IMR-90 (cell line): ENCODE measurements around the gene KATNIP.

Experiments used
- BHLHE40 ChIP-seq: fragments of 150-350 bp; IDR thresholded peaks from 2 replicates; pipeline ENCODE4 v1.6.1; 2016; ENCODE audit warnings: mild to moderate bottlenecking, low read depth, low read length
- CHD1 ChIP-seq: IDR thresholded peaks from 2 replicates; pipeline ENCODE4 v1.6.1; 2012; ENCODE audit warnings: low read depth, low read length, improper control_type of control experiment
- CTCF ChIP-seq: conservative IDR thresholded peaks from 2 replicates; pipeline ENCODE4 v1.5.1; 2012; ENCODE audit warnings: mild to moderate bottlenecking, low read depth, low read length, improper control_type of control experiment
- FOS ChIP-seq: fragments of 150-350 bp; IDR thresholded peaks from 2 replicates; pipeline ENCODE4 v1.6.1; 2016; ENCODE audit warnings: low read depth, low read length
- MAZ ChIP-seq: IDR thresholded peaks from 2 replicates; pipeline ENCODE4 v1.6.1; 2012; ENCODE audit warnings: low read depth, mild to moderate bottlenecking, low read length, improper control_type of control experiment, moderate library complexity, borderline replicate concordance
- MXI1 ChIP-seq: IDR thresholded peaks from 2 replicates; pipeline ENCODE4 v1.6.1; 2012; ENCODE audit warnings: low read depth, mild to moderate bottlenecking, low read length, moderate library complexity, borderline replicate concordance
- POLR2A ChIP-seq: IDR thresholded peaks from 2 replicates; pipeline ENCODE4 v1.6.1; 2012; ENCODE audit warnings: mild to moderate bottlenecking, low read depth, low read length
- RAD21 ChIP-seq: IDR thresholded peaks from 2 replicates; pipeline ENCODE4 v1.6.1; 2012; ENCODE audit warnings: low read length, improper control_type of control experiment
- RCOR1 ChIP-seq: IDR thresholded peaks from 2 replicates; pipeline ENCODE4 v1.6.1; 2012; ENCODE audit warnings: mild to moderate bottlenecking, low read length, improper control_type of control experiment; ENCODE audit not compliant: insufficient replicate concordance
- RFX5 ChIP-seq: IDR thresholded peaks from 2 replicates; pipeline ENCODE4 v1.8.0; 2012; ENCODE audit warnings: low read depth, mild to moderate bottlenecking, low read length, moderate library complexity
- SMC3 ChIP-seq: fragments of 150-350 bp; IDR thresholded peaks from 2 replicates; pipeline ENCODE4 v1.6.1; 2016; ENCODE audit warnings: low read depth, mild to moderate bottlenecking, antibody characterized with exemption, low read length, moderate library complexity
- TF ChIP-seq, protein P1 (sequence below): fragments of 150-350 bp; IDR thresholded peaks from 2 replicates; pipeline ENCODE4 v1.6.1; 2016; ENCODE audit warnings: low read depth, mild to moderate bottlenecking, low read length, moderate library complexity, borderline replicate concordance

DNA sequence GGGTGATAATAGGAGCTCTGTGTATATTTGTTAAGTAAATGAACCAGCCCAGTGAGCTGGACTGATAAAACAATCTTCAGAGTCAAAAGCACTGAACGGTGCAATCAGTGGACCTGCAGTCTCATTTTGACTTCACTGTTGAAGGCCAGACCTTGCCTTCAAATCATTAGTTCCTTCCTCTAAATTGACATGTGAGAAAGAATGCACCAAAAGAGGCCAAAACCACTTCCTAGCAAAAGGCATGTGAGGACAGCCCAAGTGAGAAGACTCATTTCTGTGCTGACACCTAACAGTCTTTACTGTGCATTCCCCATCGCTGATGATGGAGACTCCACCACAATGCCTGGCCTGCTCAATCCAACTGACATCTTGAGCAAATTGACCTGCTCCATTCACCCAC lies 10.8 kb upstream of the KATNIP start:
- TF ChIP-seq POLR2A (no peak), CTCF (no peak), RFX5 (no peak), MAZ (no peak), RAD21 (no peak), FOS (no peak), RCOR1 (no peak), SMC3 (no peak), MXI1 (no peak), BHLHE40 (no peak), CHD1 (no peak)
- TF ChIP-seq, protein P1, sequence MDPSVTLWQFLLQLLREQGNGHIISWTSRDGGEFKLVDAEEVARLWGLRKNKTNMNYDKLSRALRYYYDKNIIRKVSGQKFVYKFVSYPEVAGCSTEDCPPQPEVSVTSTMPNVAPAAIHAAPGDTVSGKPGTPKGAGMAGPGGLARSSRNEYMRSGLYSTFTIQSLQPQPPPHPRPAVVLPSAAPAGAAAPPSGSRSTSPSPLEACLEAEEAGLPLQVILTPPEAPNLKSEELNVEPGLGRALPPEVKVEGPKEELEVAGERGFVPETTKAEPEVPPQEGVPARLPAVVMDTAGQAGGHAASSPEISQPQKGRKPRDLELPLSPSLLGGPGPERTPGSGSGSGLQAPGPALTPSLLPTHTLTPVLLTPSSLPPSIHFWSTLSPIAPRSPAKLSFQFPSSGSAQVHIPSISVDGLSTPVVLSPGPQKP, result no peak
